Stimulated activated CD8-positive, alpha-beta memory T cell treated with anti-CD3 and anti-CD28 coated beads, Interleukin-7, amount 100 ng/mL, for 24 hours (primary cell): ENCODE measurements around the gene ADSS1.
"Not testable (repeated sequence)": the region's sequence is repeated elsewhere in the genome, so short reads cannot be mapped to it uniquely, and the experiment has no call there.

ENCODE experiments used
- DNase-seq: peaks from one replicate; pipeline ENCODE4 v3.0.0-alpha.2; 2020; ENCODE audit warnings: low read depth

The ADSS1 gene

GRCh38 chr14:104717646-104718045 is 6.4 kb upstream of the ADSS1 start:
- no peak for DNase-seq

- DNase-seq = no peak
Observed at GRCh38 chr14:104718147-104718546, 5.9 kb upstream of the ADSS1 start.

- no peak for DNase-seq
Observed at GRCh38 chr14:104718871-104719270, 5.2 kb upstream of the ADSS1 start.

GRCh38 chr14:104719343-104719742 is 4.7 kb upstream of the ADSS1 start:
- no peak for DNase-seq

GRCh38 chr14:104721505-104722431 is 2.3 kb upstream of the ADSS1 start:
- no peak for DNase-seq

GRCh38 chr14:104722938-104723650 is 935 bp upstream of the ADSS1 start:
- DNase-seq = no peak

- no peak for DNase-seq
Observed at GRCh38 chr14:104724407-104724980, 465 bp downstream of the ADSS1 start.

GRCh38 chr14:104724981-104725771 is 1.1 kb downstream of the ADSS1 start:
- no peak for DNase-seq

- DNase-seq = no peak
Observed at GRCh38 chr14:104725772-104726548, 1.9 kb downstream of the ADSS1 start.

- DNase-seq = no peak
Observed at GRCh38 chr14:104726600-104727451, 2.8 kb downstream of the ADSS1 start.

- no peak for DNase-seq
Observed at GRCh38 chr14:104728631-104729030, 4.6 kb downstream of the ADSS1 start.

GRCh38 chr14:104729176-104729834 is 5.3 kb downstream of the ADSS1 start:
- not testable (repeated sequence) for DNase-seq

- DNase-seq = no peak
Observed at GRCh38 chr14:104729835-104730181, 5.8 kb downstream of the ADSS1 start.

GRCh38 chr14:104730487-104730886 is 6.5 kb downstream of the ADSS1 start:
- DNase-seq = no peak

- DNase-seq = no peak
Observed at GRCh38 chr14:104731320-104732294, 7.6 kb downstream of the ADSS1 start.

- DNase-seq = no peak
Observed at GRCh38 chr14:104732355-104732804, 8.4 kb downstream of the ADSS1 start.

GRCh38 chr14:104732931-104733681 is 9.1 kb downstream of the ADSS1 start:
- DNase-seq = no peak
